GM18909 (cell line): ENCODE results near the gene GIGYF2.

ENCODE experiments used
- ATAC-seq: cut with Tn5 transposase; IDR thresholded peaks from one replicate; pipeline ENCODE4 v1.9.1; 2021; ENCODE audit warnings: mild to moderate bottlenecking; ENCODE audit not compliant: unreplicated experiment, poor library complexity

GIGYF2 gene

GRCh38 chr2:232854082-232854481, 157.0 kb downstream of the GIGYF2 start:
- ATAC-seq: no peak

DNA sequence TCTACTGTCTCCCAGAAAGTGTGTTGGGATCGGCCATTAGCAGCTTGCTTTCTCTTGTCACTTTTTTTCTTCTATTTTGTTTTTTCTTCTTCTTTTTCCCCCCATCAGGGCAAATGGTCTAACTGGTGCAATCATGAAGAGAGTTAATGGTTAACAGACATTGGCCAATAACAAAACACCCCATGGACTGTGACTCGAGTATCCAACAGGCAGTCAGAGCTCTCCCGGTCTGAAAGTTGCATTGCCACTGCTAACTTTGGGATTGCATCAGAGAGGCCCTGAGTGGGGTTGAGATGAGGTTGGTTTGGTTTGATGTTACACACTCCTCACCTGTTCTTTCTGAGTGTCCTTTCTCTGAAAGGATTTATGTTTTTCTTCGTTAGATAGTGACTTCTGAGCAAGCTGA, 160.0 kb downstream of the GIGYF2 start:
- no peak for ATAC-seq

DNA sequence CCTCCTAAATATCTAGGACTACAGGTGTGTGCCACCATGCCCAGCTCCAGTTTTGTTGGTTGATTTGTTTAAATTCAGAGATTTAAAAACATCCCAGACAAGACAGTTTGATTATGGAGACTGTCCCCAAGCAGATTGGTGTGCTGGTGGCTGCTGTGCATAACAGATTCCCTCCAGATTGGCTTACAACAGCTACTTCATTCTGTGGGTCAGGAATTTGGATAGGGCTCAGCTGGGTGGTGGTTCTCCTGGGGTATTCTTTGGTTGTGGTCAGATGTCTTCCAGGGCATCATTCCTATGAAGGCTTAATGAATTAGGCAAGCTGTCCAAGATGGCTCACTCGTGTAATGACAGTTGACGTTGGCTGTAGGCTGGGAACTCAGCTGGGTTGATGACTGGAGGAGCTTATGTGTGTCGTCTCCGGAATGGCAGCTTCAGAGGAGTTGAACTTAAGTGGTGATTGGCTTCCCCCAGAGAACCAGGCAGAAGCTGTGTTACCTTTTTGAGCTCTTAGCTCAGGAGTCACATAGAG, 162.3 kb downstream of the GIGYF2 start:
- no peak for ATAC-seq

DNA sequence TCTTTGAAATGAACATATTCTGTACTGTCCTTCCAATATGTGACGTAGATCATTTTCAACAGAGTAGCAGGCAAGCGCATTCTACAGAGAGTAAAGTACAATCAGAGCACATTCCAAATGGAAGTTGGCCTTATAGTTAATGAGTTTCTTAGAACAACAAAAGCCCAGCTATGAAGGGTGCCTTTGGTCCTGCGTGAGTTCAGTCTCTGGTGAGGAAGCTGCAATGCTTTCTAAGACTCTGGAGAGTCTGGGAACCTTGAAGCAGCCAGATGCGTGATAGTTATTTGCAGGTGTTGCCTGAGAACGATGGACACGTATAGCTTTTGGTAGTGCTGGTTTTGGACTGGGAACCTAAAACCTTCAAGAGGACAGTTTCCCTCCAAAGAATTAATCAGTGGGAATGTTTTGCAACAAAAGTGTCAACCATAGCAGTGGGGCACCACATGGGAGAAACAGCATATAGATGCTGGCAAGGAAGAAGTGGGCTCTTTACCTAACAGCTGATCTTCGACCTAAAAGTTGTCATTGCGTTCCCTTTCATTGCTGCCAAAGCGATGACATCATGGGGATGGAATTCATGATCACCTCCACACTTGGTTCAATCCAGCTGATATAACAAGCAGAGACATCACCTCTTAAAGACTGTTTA, 163.6 kb downstream of the GIGYF2 start:
- ATAC-seq: no peak

DNA sequence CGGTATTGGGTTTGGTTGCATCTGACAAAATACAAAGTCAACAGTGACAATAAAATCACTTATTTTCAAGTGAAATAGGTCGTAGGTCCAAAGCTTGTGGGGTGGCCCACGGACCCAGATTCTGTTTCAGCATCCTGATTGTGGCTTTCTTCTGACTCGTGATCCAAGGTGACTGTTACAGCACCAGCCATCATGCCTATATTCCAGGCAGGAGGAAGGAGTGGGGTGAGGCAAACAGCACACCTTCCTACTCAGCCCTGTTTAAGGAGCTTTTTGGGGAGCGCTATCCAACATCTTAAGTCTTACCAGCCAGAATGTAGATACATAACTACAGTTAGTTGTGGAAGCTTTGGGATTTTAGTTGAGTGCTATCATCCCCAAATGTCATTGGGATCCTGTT, 164.2 kb downstream of the GIGYF2 start:
- ATAC-seq: no peak

GRCh38 chr2:232863996-232864395, 166.9 kb downstream of the GIGYF2 start:
- no peak for ATAC-seq

DNA sequence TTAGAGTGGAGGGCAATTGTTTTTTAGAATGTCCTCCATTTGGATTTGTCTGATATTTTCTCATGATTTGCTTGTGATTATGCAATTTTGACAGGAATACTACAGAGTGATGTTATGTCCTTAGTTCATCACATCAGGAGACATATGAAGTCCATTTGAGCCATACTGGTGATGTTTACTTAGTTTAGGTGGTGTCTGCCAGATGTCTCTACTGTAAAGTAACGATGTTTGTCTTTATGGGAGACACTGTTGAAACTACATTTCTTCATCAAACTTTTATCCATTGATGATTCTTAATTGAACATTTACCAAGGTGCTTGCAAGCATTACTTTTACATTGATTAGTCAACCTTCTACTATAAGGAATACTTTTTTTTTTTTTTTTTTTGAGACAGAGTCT, 168.0 kb downstream of the GIGYF2 start:
- no peak for ATAC-seq

DNA sequence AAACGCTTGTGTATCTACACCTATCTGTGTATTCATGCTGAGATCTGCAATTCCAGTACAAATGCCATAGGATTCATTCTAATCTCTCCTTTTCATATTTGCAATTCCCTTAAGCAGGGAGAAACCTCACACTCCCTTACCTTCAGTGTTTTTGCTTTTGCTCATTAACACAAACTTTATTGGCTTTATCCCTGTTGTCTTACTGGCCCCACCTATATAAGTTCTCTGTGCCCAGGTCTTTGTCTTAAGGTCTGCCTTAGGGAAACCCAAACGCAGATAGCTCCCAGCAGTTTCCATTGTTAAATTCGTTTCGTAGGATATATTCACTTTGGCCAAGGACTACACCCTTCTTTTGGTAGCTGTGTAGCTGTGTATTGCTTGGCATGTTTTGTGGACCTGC, 169.0 kb downstream of the GIGYF2 start:
- no peak for ATAC-seq

DNA sequence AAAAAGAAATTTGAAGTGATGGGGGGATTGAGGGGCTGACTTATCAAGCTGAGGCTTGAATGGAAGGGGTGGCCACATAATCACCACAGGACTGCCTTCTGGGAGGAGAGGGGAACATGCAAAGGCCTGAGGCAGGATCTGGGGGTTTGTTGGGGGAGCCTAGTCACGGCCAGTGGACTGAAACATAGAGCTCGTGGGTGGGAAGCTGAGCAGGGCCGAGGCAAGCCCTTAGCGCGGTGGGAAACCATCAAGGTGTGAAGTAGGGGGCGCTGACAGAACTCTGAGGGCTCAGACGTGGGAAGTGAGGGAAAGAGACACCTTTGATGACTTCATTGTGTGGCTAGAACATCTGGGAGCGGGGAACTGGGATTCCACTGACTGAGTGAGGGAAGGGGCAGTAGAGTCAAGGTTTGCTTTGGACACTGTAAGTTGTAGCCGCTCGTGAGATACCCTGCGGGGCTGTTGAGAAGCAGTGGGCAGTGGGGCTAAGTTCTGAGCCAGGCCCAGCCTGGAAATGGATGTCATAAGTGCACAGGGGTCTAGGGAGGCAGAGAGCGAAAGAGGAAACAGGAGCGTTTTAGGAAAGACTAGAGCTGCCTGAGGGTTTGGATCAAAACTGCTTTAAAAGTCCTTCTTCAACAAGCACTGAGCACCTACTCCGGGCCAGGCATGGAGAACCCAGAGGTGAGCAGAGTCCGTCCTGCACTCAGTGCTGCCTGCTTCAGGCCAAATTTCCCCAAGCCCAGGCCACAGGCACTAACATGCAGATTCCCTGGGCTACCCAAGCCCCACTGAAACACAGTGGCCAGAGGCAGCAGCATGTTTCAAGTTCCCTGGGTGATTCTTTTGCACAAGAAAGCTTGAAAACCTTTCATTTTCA, 172.2 kb downstream of the GIGYF2 start:
- no peak for ATAC-seq

DNA sequence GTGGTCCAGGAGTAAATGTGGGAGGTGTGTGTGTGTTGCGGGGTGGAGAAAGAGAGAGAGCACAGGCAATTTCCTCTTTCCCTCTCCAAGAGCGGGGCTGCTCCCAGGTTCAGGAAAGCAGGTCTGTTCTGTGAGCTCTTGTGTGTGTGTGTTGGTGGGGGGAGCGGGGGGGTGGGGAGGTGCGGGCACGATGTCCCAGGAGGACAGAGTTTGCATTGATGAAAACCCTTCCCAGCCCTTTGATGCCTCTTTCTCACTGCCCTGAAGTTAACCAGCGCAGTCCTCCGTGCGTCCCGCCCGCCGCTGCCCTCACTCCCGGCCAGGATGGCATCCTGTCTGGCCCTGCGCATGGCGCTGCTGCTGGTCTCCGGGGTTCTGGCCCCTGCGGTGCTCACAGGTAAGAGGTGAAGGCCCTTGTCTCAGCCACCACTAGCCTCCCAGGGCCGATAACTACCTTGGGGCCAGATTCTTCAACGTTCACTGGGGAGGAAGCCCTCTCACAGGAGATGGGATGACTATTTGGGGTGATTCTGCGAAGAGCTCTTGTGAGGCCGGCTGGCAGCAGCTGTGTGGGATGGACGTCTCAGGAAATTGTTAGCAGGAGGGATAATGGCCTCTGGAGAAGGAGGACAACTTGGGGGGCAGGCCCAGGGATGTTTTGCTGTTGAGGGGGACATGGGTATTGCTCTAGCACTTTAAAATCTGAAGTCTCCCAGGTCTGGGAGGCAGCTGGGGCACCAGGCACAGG, 173.1 kb downstream of the GIGYF2 start, which contains the start of gene SNORC:
TSS of gene SNORC (plus strand) at position 247 of the 748 bp plus-strand sequence. CDS start at position 325, 78 bp downstream.
- no peak for ATAC-seq

DNA sequence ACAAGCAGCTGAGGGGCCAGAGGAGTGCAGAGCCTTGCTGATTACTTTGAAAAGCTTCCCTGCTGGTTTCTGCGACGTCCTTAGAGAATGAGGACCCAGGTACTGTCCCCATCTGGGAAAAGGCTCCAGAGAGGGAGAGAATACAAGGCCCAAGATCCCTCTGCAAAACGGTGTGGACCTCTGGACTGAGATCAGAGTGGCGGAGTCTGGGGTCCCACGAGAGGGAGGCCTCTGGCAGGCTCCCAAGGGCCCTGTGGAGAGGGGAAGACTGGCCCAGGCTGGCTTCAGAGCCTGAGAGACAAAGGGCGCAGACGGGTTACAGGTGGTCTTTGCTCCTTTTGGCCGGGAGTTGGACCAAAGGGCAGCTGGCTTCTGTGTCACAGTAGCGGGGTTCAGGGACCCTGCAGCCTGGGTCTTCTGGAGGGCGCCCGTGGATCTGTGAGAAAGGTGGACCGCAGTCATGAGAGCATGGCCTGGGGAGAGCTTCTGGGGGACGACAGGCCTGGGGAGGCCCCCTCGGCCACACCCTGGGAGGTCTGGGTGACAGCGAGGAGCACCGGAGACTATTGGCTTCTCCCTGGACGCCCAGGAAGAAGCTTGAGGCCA, 173.7 kb downstream of the GIGYF2 start:
- no peak for ATAC-seq

- no peak for ATAC-seq
Measured at GRCh38 chr2:232871418-232871834, 174.3 kb downstream of the GIGYF2 start.

GRCh38 chr2:232871835-232872736, 175.0 kb downstream of the GIGYF2 start:
- no peak for ATAC-seq

DNA sequence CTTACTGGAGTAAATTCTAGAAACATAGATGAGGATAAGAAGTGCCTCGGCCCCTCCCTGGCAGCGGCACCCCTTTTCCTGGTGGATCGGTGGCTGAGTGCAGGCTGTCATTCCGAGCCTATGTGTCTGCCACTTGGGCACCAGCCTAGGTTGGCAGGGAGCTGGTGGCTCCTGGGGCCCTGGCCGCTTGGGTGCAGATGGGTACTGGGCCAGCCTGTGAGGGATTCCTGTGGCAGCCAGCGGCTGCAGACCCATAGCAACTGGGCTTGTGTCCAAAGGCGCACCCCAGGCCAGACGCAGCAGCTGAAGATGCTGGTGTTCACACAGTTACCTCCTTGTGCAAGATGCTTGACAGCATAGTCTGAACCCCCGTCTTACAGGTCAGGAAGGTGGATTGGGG, 175.7 kb downstream of the GIGYF2 start:
- ATAC-seq: no peak

GRCh38 chr2:232873292-232873908, 176.3 kb downstream of the GIGYF2 start:
- no peak for ATAC-seq

DNA sequence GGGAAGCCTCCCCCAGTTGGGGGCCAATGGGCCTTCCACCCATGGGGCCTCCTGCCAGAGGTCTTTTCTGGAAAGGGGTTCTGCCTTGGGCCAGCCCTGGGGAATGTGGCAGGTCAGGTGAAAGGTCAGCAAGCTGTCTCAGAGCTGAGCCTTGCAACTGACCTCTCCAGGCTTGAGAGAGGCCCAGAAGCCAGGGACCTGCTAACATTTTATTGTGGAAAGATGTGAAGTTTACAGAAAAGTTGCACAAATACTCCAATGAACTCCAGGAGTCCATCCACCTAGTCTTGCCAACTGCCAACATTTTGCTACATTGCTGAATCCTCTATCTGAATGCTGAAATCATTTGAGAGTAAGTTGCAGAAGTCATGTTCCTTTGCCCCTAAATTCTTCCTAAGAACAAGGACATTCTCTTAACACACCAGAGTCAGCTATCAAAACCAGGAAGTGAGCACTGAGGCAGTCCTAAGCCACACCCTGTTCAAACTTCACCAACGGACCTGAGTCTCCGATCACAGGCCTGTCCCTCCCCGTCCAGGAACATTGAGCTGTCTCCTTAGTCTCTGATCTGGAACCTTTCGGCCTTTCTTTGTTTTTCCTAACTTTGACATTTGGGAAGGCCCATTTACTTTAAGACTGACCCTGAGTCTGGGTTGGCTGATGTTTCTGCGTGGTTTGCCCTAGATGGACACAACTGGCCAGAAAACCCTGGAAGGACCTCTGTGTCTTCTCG, 176.9 kb downstream of the GIGYF2 start:
- ATAC-seq: no peak

- no peak for ATAC-seq
Measured at GRCh38 chr2:232874677-232875223, 177.6 kb downstream of the GIGYF2 start.
